ENCODE results near the gene PGR.

GRCh38 chr11:101011881-101012280, 117.7 kb downstream of the PGR start:
- TF ChIP-seq EZH2 (IDR thresholded peaks at IDR 0.05; ENCODE audit: insufficient read depth, poor library complexity, severe bottlenecking) (no peak), EZH2phosphoT487 (IDR thresholded peaks at IDR 0.05; ENCODE audit: insufficient read depth, low read depth) (no peak)
